Activated naive CD8-positive, alpha-beta T cell treated with anti-CD3 and anti-CD28 coated beads, Interleukin-2, amount 50 U/mL, for 24 hours (primary cell): Measurements from ENCODE around the gene SEPTIN1.
A peak's percentile ranks its signal among the peaks of the same experiment; 100 is the strongest.
"Not testable (repeated sequence)": the region's sequence is repeated elsewhere in the genome, so short reads cannot be mapped to it uniquely, and the experiment has no call there.

ENCODE experiments used
- ATAC-seq: fragments of 150-1000 bp; cut with Tn5 transposase; one replicate; pipeline ENCODE4 v1.10.0; 2021
- DNase-seq: peaks from one replicate; pipeline ENCODE4 v3.0.0; 2021
- H3K27ac Mint-ChIP-seq: one replicate; pipeline ENCODE4 v1.8.0; 2021; ENCODE audit warnings: mild to moderate bottlenecking, mixed read lengths
- H3K27me3 Mint-ChIP-seq: one replicate; pipeline ENCODE4 v1.8.0; 2021; ENCODE audit warnings: mixed read lengths
- H3K36me3 Mint-ChIP-seq: one replicate; pipeline ENCODE4 v1.8.0; 2021; ENCODE audit warnings: low read depth, mixed read lengths
- H3K4me1 Mint-ChIP-seq: one replicate; pipeline ENCODE4 v1.8.0; 2021; ENCODE audit warnings: mixed read lengths
- H3K4me3 Mint-ChIP-seq: one replicate; pipeline ENCODE4 v1.8.0; 2021; ENCODE audit warnings: mild to moderate bottlenecking, moderate library complexity, mixed read lengths
- H3K9me3 Mint-ChIP-seq: one replicate; pipeline ENCODE4 v1.8.0; 2021; ENCODE audit warnings: mixed read lengths

SEPTIN1 gene

GRCh38 chr16:30409125-30410060 is 27.0 kb upstream of the SEPTIN1 start:
- Mint-ChIP-seq H3K4me1 (peaks cover 44% of the 10 kb centered on the region), H3K4me3 (peak overlapping the region; percentile 78), H3K9me3 (no peaks in the 10 kb centered on the region), H3K27me3 (no peaks in the 10 kb centered on the region), H3K27ac (peak overlapping the region; percentile 52), H3K36me3 (peaks cover 18% of the 10 kb centered on the region)
- ATAC-seq (peak; percentile 53), DNase-seq (peak; percentile 96)

DNA sequence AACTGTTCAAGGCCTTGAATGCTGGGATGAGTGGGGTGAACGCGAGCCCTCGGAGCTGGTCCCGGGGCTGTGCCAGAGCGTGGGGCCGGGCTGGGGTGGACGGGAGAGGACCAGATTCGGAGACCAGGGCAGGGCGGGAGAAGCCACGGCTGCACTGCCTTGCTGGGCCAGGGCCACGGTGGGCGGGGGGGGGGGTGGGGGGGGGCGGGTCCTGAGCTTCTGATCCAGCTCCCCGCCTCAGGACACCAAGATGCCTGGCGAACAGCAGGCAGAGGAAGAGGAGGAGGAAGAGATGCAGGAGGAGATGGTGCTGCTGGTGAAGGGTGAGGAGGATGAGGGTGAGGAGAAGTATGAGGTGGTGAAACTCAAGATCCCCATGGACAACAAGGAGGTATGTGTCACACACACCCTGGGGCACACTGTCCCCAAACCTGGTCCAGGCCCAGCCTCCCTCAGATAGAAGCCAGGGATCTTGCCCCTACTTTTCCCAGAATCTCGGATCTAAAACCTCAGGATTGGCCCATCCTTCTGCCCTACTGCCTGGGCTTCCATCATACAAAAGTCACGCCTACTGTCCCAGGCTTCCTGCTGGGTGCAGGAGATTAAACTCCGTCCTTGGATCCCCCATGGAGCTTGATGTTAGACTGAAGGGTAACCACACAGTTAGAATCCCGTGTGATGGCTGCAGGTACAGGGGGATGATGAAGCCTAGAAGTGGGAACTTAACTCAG is 25.6 kb upstream of the SEPTIN1 start:
- peak overlapping the region; percentile 82 for H3K27ac Mint-ChIP-seq
- no peaks in the 10 kb centered on the region for H3K9me3 Mint-ChIP-seq
- peaks cover 37% of the 10 kb centered on the region for H3K4me1 Mint-ChIP-seq
- no peaks in the 10 kb centered on the region for H3K27me3 Mint-ChIP-seq
- H3K4me3 Mint-ChIP-seq, result peak overlapping the region; percentile 78
- ATAC-seq (no peak), DNase-seq (no peak)
- H3K36me3 Mint-ChIP-seq, result peaks cover 12% of the 10 kb centered on the region

- H3K27me3 Mint-ChIP-seq, result no peaks in the 10 kb centered on the region
- no peaks in the 10 kb centered on the region for H3K9me3 Mint-ChIP-seq
- DNase-seq, result peak; percentile 96
Observed at GRCh38 chr16:30407102-30407803, 24.9 kb upstream of the SEPTIN1 start, which contains the start of gene ZNF771. ZNF771 (plus strand) TSS chr16:30407606; CDS start chr16:30408054, 448 bp downstream.

GRCh38 chr16:30406795-30407101 is 24.4 kb upstream of the SEPTIN1 start:
- Mint-ChIP-seq H3K4me1 (peaks cover 30% of the 10 kb centered on the region), H3K9me3 (no peaks in the 10 kb centered on the region), H3K36me3 (peaks cover 6% of the 10 kb centered on the region), H3K27me3 (no peaks in the 10 kb centered on the region), H3K27ac (peak overlapping the region; percentile 98), H3K4me3 (peak overlapping the region; percentile 88)
- ATAC-seq (no peak), DNase-seq (no peak)

More at GRCh38 chr16:30407102-30407803, 24.9 kb upstream of the SEPTIN1 start, which contains the start of gene ZNF771:
- peak within 1 kb of the TSS; percentile 88 for H3K4me3 Mint-ChIP-seq
- ATAC-seq, result peak; percentile 84
- peak within 1 kb of the TSS; percentile 98 for H3K27ac Mint-ChIP-seq
- peaks cover 10% of the 10 kb centered on the region for H3K36me3 Mint-ChIP-seq
- H3K4me1 Mint-ChIP-seq, result peaks cover 34% of the 10 kb centered on the region

GRCh38 chr16:30401768-30402425 is 19.5 kb upstream of the SEPTIN1 start:
- Mint-ChIP-seq H3K9me3 (no peaks in the 10 kb centered on the region), H3K4me3 (peak overlapping the region; percentile 76), H3K36me3 (peaks cover 11% of the 10 kb centered on the region), H3K27ac (peak overlapping the region; percentile 32), H3K4me1 (peaks cover 50% of the 10 kb centered on the region), H3K27me3 (no peaks in the 10 kb centered on the region)
- DNase-seq, result no peak
- ATAC-seq, result no peak

- Mint-ChIP-seq H3K36me3 (peaks cover 15% of the 10 kb centered on the region), H3K4me1 (peaks cover 54% of the 10 kb centered on the region), H3K27ac (peak overlapping the region; percentile 87), H3K9me3 (no peaks in the 10 kb centered on the region), H3K4me3 (peak overlapping the region; percentile 76), H3K27me3 (no peaks in the 10 kb centered on the region)
- DNase-seq (no peak), ATAC-seq (no peak)
Observed at GRCh38 chr16:30399435-30400186, 17.2 kb upstream of the SEPTIN1 start.

DNA sequence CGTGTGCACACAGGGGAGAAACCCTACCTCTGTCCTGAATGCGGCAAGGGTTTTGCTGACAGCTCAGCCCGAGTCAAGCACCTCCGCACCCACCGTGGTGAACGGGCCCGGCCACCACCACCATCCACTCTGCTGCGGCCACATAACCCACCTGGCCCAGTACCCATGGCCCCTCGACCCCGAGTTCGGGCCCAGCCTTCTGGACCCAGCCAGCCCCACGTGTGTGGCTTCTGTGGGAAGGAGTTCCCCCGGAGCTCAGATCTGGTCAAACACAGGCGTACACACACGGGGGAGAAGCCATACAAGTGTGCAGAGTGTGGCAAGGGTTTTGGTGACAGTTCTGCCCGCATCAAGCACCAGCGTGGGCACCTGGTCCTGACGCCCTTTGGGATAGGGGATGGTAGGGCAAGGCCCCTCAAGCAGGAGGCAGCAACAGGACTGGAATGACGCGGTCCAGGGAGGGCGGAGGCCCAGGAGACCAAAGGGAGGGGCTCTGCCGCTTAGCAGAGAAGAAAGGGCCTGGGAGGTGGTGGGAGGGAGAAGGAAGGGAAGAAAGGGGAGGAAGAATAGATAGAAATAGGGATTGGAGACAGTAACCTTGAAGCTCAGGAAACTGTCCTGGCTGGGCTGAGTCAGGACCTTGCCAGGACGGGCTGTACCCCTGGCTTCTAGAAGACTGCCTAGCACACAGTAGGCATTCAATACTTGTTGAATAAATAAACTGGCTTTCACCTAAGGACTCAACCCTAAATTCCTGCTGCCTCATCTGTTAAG is 16.5 kb upstream of the SEPTIN1 start:
- DNase-seq (no peak), ATAC-seq (no peak)
- Mint-ChIP-seq H3K27ac (peak overlapping the region; percentile 65), H3K36me3 (peaks cover 15% of the 10 kb centered on the region), H3K9me3 (no peaks in the 10 kb centered on the region), H3K4me3 (peak overlapping the region; percentile 76), H3K27me3 (no peaks in the 10 kb centered on the region), H3K4me1 (peaks cover 59% of the 10 kb centered on the region)

GRCh38 chr16:30397776-30398660 is 15.7 kb upstream of the SEPTIN1 start:
- peaks cover 59% of the 10 kb centered on the region for H3K4me1 Mint-ChIP-seq
- no peak overlapping the region for H3K27ac Mint-ChIP-seq
- no peak for ATAC-seq

DNA sequence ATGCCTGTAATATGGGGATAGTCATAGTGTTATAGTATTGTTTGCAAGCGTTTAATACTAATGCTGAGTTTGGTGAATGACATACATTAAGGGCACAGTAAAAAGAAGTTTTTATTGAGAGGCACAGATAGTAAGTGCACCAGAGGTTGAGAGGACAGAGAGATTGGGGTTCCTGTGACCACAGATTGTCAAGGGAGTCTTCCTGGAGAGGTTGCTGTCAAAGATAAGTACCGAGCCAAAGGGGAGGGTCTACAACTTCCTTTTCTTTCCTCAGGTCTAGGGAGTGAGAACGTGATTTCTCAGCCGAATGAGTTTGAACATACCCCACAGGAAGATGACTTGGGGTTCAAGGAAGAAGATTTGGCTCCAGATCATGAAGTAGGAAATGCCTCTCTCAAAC is 14.7 kb upstream of the SEPTIN1 start:
- Mint-ChIP-seq H3K36me3 (peaks cover 15% of the 10 kb centered on the region), H3K27me3 (no peaks in the 10 kb centered on the region), H3K27ac (no peak overlapping the region), H3K4me1 (peaks cover 59% of the 10 kb centered on the region), H3K4me3 (peak overlapping the region; percentile 85), H3K9me3 (no peaks in the 10 kb centered on the region)
- DNase-seq (no peak), ATAC-seq (no peak)

More at GRCh38 chr16:30397776-30398660, 15.7 kb upstream of the SEPTIN1 start:
- H3K9me3 Mint-ChIP-seq, result no peaks in the 10 kb centered on the region
- H3K4me3 Mint-ChIP-seq, result no peak overlapping the region
- DNase-seq, result no peak
- no peaks in the 10 kb centered on the region for H3K27me3 Mint-ChIP-seq
- peaks cover 15% of the 10 kb centered on the region for H3K36me3 Mint-ChIP-seq

DNA sequence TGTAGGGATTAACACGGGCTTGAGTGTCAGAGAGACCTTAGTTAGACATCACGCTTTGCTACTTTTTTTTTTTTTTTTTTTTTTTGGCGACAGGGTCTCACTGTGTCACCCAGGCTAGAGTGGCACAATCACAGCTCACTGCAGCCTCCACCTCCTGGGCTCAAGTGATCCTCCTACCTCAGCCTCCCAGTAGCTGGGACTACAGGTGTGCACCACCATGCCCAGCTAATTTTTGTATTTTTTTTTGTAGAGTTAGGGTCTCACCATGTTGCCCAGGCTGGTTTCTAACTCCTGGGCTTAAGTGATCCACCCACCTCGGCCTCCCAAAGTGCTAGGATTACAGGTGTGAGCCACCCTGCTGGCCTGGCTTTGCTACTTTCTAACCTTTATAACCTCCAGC is 14.3 kb upstream of the SEPTIN1 start:
- not testable (repeated sequence) for H3K27me3 Mint-ChIP-seq, H3K27ac Mint-ChIP-seq, DNase-seq, ATAC-seq, H3K9me3 Mint-ChIP-seq
- Mint-ChIP-seq H3K4me3 (peak overlapping the region; percentile 85), H3K36me3 (peaks cover 15% of the 10 kb centered on the region), H3K4me1 (peaks cover 57% of the 10 kb centered on the region)

- peak overlapping the region; percentile 32 for H3K27ac Mint-ChIP-seq
- H3K9me3 Mint-ChIP-seq, result no peaks in the 10 kb centered on the region
- peaks cover 15% of the 10 kb centered on the region for H3K36me3 Mint-ChIP-seq
- DNase-seq (no peak), ATAC-seq (peak; percentile 7)
- H3K27me3 Mint-ChIP-seq, result no peaks in the 10 kb centered on the region
- H3K4me1 Mint-ChIP-seq, result peaks cover 53% of the 10 kb centered on the region
- peak overlapping the region; percentile 85 for H3K4me3 Mint-ChIP-seq
Observed at GRCh38 chr16:30395992-30396585, 13.7 kb upstream of the SEPTIN1 start.
